Osteoblast (primary cell): ENCODE measurements around the gene MRPL53. TPM values are rescaled to one million over a fixed set of nuclear protein-coding genes. Genes with fewer than 3 reads are reported as not detected.

Experiments used
- DNase-seq: peaks from one replicate; pipeline ENCODE4 v3.0.0; 2011; ENCODE audit warnings: low spot score, mixed read lengths; ENCODE audit not compliant: insufficient read length; ENCODE audit errors: missing footprints
- H2AFZ ChIP-seq: 2 replicates; pipeline ENCODE4 v1.6.0; 2011; ENCODE audit warnings: mild to moderate bottlenecking, low read length
- H3K27ac ChIP-seq: 2 replicates; pipeline ENCODE4 v1.5.1; 2011; ENCODE audit warnings: mild to moderate bottlenecking, low read depth, low read length, moderate library complexity
- H3K27me3 ChIP-seq: 2 replicates; pipeline ENCODE4 v1.6.0; 2012; ENCODE audit warnings: mild to moderate bottlenecking, control low read depth, inconsistent platforms, low read length, moderate library complexity; ENCODE audit not compliant: insufficient read depth
- H3K36me3 ChIP-seq: 2 replicates; pipeline ENCODE4 v1.5.1; 2011; ENCODE audit warnings: mild to moderate bottlenecking, low read length, control low read depth, moderate library complexity; ENCODE audit not compliant: insufficient read depth
- H3K4me1 ChIP-seq: 2 replicates; pipeline ENCODE4 v1.5.1; 2011; ENCODE audit warnings: mild to moderate bottlenecking, low read length, control low read depth, moderate library complexity; ENCODE audit not compliant: insufficient read depth
- H3K4me2 ChIP-seq: 2 replicates; pipeline ENCODE4 v1.6.0; 2011; ENCODE audit warnings: mild to moderate bottlenecking, low read length; ENCODE audit not compliant: insufficient read depth
- H3K4me3 ChIP-seq: fragments of 200-600 bp; sonication (generic); 3 replicates; pipeline ENCODE4 v1.5.1; 2012; ENCODE audit warnings: mild to moderate bottlenecking, low read length, inconsistent platforms; ENCODE audit not compliant: insufficient read depth
- H3K79me2 ChIP-seq: 2 replicates; pipeline ENCODE4 v1.6.0; 2012; ENCODE audit warnings: mild to moderate bottlenecking, low read length, control low read depth, inconsistent platforms; ENCODE audit not compliant: insufficient read depth
- H3K9me3 ChIP-seq: 2 replicates; pipeline ENCODE4 v1.5.1; 2011; ENCODE audit warnings: low read depth, low read length, control low read depth
- H4K20me1 ChIP-seq: 2 replicates; pipeline ENCODE4 v1.6.0; 2012; ENCODE audit warnings: mild to moderate bottlenecking, low read length, control low read depth; ENCODE audit not compliant: insufficient read depth
- total RNA-seq: library from RNA; depleted of rRNA; stranded (reverse); fragments of >200 nt; gene quantifications from 2 replicates; pipeline ENCODE4 v1.2.3, GENCODE V29; 2012
- TF ChIP-seq, protein P1 (sequence below): IDR thresholded peaks from 2 replicates; pipeline ENCODE4 v1.5.1; 2011; ENCODE audit warnings: mild to moderate bottlenecking, low read depth, low read length, moderate library complexity; ENCODE audit errors: extremely low read depth

MRPL53 gene
- total RNA-seq, 1 donor, result 23.5 TPM

- peaks cover 15% of the 10 kb centered on the region for H3K36me3 ChIP-seq
- TF ChIP-seq, protein P1, sequence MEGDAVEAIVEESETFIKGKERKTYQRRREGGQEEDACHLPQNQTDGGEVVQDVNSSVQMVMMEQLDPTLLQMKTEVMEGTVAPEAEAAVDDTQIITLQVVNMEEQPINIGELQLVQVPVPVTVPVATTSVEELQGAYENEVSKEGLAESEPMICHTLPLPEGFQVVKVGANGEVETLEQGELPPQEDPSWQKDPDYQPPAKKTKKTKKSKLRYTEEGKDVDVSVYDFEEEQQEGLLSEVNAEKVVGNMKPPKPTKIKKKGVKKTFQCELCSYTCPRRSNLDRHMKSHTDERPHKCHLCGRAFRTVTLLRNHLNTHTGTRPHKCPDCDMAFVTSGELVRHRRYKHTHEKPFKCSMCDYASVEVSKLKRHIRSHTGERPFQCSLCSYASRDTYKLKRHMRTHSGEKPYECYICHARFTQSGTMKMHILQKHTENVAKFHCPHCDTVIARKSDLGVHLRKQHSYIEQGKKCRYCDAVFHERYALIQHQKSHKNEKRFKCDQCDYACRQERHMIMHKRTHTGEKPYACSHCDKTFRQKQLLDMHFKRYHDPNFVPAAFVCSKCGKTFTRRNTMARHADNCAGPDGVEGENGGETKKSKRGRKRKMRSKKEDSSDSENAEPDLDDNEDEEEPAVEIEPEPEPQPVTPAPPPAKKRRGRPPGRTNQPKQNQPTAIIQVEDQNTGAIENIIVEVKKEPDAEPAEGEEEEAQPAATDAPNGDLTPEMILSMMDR, result no peak
- peak; percentile 85 for DNase-seq
- H3K79me2 ChIP-seq, result peaks cover 23% of the 10 kb centered on the region
- H3K4me3 ChIP-seq, result peak overlapping the region; percentile 87
- H3K4me2 ChIP-seq, result peak overlapping the region; percentile 99
- no peaks in the 10 kb centered on the region for H4K20me1 ChIP-seq
- peaks cover 24% of the 10 kb centered on the region for H3K4me1 ChIP-seq
- peak overlapping the region; percentile 24 for H3K27ac ChIP-seq
- peak overlapping the region; percentile 80 for H2AFZ ChIP-seq
- no peaks in the 10 kb centered on the region for H3K9me3 ChIP-seq
- H3K27me3 ChIP-seq, result peaks cover 3% of the 10 kb centered on the region
Observed at GRCh38 chr2:74457129-74457548, 15.3 kb downstream of the MRPL53 start.

- H2AFZ ChIP-seq, result peak within 1 kb of the TSS; percentile 84
- H3K27me3 ChIP-seq, result peaks cover 6% of the 10 kb centered on the region
- peak within 1 kb of the TSS; percentile 83 for H3K4me2 ChIP-seq
- TF ChIP-seq, protein P1, result no peak
- peak within 1 kb of the TSS; percentile 53 for H3K27ac ChIP-seq
- no peaks in the 10 kb centered on the region for H3K36me3 ChIP-seq
- no peaks in the 10 kb centered on the region for H4K20me1 ChIP-seq
- DNase-seq, result peak; percentile 96
- H3K4me1 ChIP-seq, result peaks cover 24% of the 10 kb centered on the region
- peak within 1 kb of the TSS; percentile 81 for H3K4me3 ChIP-seq
- peaks cover 23% of the 10 kb centered on the region for H3K79me2 ChIP-seq
- no peaks in the 10 kb centered on the region for H3K9me3 ChIP-seq
Observed at GRCh38 chr2:74454654-74455511, 17.6 kb downstream of the MRPL53 start, which contains the start of gene INO80B. TSS of gene INO80B (plus strand) at chr2:74455087. CDS start at chr2:74455117, 30 bp downstream.

- Histone ChIP-seq H3K79me2 (peaks cover 4% of the 10 kb centered on the region), H3K27me3 (peaks cover 6% of the 10 kb centered on the region), H3K27ac (no peak overlapping the region), H3K9me3 (no peaks in the 10 kb centered on the region), H3K4me1 (peaks cover 9% of the 10 kb centered on the region), H3K4me2 (no peak overlapping the region), H4K20me1 (no peaks in the 10 kb centered on the region), H2AFZ (no peak overlapping the region), H3K4me3 (no peak overlapping the region), H3K36me3 (no peaks in the 10 kb centered on the region)
- TF ChIP-seq, protein P1, result no peak
- DNase-seq, result no peak
Observed at GRCh38 chr2:74450570-74451190, 21.8 kb downstream of the MRPL53 start.

DNA sequence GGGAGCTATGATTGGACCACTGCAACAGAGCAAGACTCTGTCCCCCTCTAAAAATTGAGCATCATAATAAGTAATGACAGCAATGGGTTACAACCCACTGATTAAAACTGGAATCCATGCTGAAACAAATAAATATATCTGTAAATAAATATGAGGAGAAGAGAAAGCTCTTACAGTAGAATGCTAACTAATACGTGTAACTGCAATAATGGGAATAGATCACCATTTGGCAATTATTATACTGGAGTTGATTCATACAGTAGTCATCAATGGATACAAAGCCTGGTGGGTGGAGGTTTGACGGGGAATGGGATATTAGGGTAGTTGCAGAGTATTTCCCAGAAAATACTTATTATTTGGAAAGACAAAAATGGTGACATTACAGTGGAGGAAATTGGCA lies 23.7 kb downstream of the MRPL53 start:
- no peak overlapping the region for H3K4me3 ChIP-seq
- TF ChIP-seq, protein P1, result no peak
- peaks cover 15% of the 10 kb centered on the region for H3K4me1 ChIP-seq
- H4K20me1 ChIP-seq, result no peaks in the 10 kb centered on the region
- no peak overlapping the region for H3K4me2 ChIP-seq
- H3K9me3 ChIP-seq, result no peaks in the 10 kb centered on the region
- H2AFZ ChIP-seq, result no peak overlapping the region
- DNase-seq, result peak; percentile 84
- H3K27ac ChIP-seq, result no peak overlapping the region
- peaks cover 6% of the 10 kb centered on the region for H3K27me3 ChIP-seq
- H3K79me2 ChIP-seq, result no peaks in the 10 kb centered on the region
- no peaks in the 10 kb centered on the region for H3K36me3 ChIP-seq
